ENCODE results near the gene HORMAD1.
"Not testable (repeated sequence)": the region's sequence is repeated elsewhere in the genome, so short reads cannot be mapped to it uniquely, and the experiment has no call there.

The HORMAD1 gene

GRCh38 chr1:150696995-150697927, 23.4 kb downstream of the HORMAD1 start, which contains the start of gene GOLPH3L:
Gene GOLPH3L (minus strand): TSS chr1:150697154. CDS start chr1:150694838, 2,316 bp downstream.
- peak; percentile 100 for DNase-seq (ENCODE audit: low spot score)

- peak; percentile 11 for DNase-seq (ENCODE audit: low spot score)
Observed at GRCh38 chr1:150696590-150696989, 24.1 kb downstream of the HORMAD1 start.

- DNase-seq (ENCODE audit: low spot score), result peak; percentile 21
Observed at GRCh38 chr1:150696162-150696561, 24.5 kb downstream of the HORMAD1 start.

- DNase-seq (ENCODE audit: low spot score), result no peak
Observed at GRCh38 chr1:150695561-150695960, 25.1 kb downstream of the HORMAD1 start.

- no peak for DNase-seq (ENCODE audit: low spot score)
Observed at GRCh38 chr1:150692720-150693119, 28.0 kb downstream of the HORMAD1 start.

GRCh38 chr1:150688763-150689162, 31.9 kb downstream of the HORMAD1 start:
- no peak for DNase-seq (ENCODE audit: low spot score)

GRCh38 chr1:150686275-150686674, 34.4 kb downstream of the HORMAD1 start:
- DNase-seq (ENCODE audit: low spot score), result no peak

- no peak for DNase-seq (ENCODE audit: low spot score)
Observed at GRCh38 chr1:150683914-150684313, 36.8 kb downstream of the HORMAD1 start.

GRCh38 chr1:150678988-150679387, 41.7 kb downstream of the HORMAD1 start:
- no peak for DNase-seq (ENCODE audit: low spot score)

GRCh38 chr1:150674881-150675280, 45.8 kb downstream of the HORMAD1 start:
- DNase-seq (ENCODE audit: low spot score), result no peak

GRCh38 chr1:150663321-150663720, 57.4 kb downstream of the HORMAD1 start:
- DNase-seq (ENCODE audit: low spot score), result no peak

- no peak for DNase-seq (ENCODE audit: low spot score)
Observed at GRCh38 chr1:150662811-150663210, 57.9 kb downstream of the HORMAD1 start.

GRCh38 chr1:150661156-150661555, 59.5 kb downstream of the HORMAD1 start:
- no peak for DNase-seq (ENCODE audit: low spot score)

GRCh38 chr1:150660584-150660983, 60.1 kb downstream of the HORMAD1 start:
- DNase-seq (ENCODE audit: low spot score), result no peak

GRCh38 chr1:150657064-150657463, 63.6 kb downstream of the HORMAD1 start:
- not testable (repeated sequence) for DNase-seq (ENCODE audit: low spot score)

GRCh38 chr1:150654635-150655034, 66.1 kb downstream of the HORMAD1 start:
- not testable (repeated sequence) for DNase-seq (ENCODE audit: low spot score)

GRCh38 chr1:150650193-150650592, 70.5 kb downstream of the HORMAD1 start:
- no peak for DNase-seq (ENCODE audit: low spot score)

- DNase-seq (ENCODE audit: low spot score), result no peak
Observed at GRCh38 chr1:150649441-150650075, 71.1 kb downstream of the HORMAD1 start.

Measured in kidney tubule cell (primary cell).